Measurements from ENCODE around the gene CYTH1.

- TF ChIP-seq POLR2A (IDR thresholded peaks at IDR 0.05; ENCODE audit: borderline replicate concordance, extremely low read depth, insufficient read depth, insufficient read length) (no peak), EZH2 (IDR thresholded peaks at IDR 0.05) (no peak), CTCF (IDR thresholded peaks at IDR 0.05 in 2 of 3, conservative IDR thresholded peaks at IDR 0.05 in 1 of 3; ENCODE audit: borderline replicate concordance in 1 of 3, insufficient read depth in 1 of 3, low read depth in 2 of 3, low read length in 2 of 3) (no peak), POLR2AphosphoS5 (IDR thresholded peaks at IDR 0.05; ENCODE audit: low read depth, low read length) (no peak), TCF7L2 (IDR thresholded peaks at IDR 0.05; ENCODE audit: borderline replicate concordance, extremely low read depth, insufficient read depth, insufficient read length) (no peak), CEBPB (IDR thresholded peaks at IDR 0.05; ENCODE audit: low read depth) (no peak), SP1 (IDR thresholded peaks at IDR 0.05; ENCODE audit: low read depth) (no peak), JUND (IDR thresholded peaks at IDR 0.05) (no peak), EGR1 (IDR thresholded peaks at IDR 0.05; ENCODE audit: low read depth) (no peak), ZFX (IDR thresholded peaks at IDR 0.05) (no peak), SIN3A (IDR thresholded peaks at IDR 0.05; ENCODE audit: low read depth) (no peak)
- TF ChIP-seq, protein P1, sequence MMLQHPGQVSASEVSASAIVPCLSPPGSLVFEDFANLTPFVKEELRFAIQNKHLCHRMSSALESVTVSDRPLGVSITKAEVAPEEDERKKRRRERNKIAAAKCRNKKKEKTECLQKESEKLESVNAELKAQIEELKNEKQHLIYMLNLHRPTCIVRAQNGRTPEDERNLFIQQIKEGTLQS (IDR thresholded peaks at IDR 0.05), result no peak
- TF ChIP-seq, protein P2, sequence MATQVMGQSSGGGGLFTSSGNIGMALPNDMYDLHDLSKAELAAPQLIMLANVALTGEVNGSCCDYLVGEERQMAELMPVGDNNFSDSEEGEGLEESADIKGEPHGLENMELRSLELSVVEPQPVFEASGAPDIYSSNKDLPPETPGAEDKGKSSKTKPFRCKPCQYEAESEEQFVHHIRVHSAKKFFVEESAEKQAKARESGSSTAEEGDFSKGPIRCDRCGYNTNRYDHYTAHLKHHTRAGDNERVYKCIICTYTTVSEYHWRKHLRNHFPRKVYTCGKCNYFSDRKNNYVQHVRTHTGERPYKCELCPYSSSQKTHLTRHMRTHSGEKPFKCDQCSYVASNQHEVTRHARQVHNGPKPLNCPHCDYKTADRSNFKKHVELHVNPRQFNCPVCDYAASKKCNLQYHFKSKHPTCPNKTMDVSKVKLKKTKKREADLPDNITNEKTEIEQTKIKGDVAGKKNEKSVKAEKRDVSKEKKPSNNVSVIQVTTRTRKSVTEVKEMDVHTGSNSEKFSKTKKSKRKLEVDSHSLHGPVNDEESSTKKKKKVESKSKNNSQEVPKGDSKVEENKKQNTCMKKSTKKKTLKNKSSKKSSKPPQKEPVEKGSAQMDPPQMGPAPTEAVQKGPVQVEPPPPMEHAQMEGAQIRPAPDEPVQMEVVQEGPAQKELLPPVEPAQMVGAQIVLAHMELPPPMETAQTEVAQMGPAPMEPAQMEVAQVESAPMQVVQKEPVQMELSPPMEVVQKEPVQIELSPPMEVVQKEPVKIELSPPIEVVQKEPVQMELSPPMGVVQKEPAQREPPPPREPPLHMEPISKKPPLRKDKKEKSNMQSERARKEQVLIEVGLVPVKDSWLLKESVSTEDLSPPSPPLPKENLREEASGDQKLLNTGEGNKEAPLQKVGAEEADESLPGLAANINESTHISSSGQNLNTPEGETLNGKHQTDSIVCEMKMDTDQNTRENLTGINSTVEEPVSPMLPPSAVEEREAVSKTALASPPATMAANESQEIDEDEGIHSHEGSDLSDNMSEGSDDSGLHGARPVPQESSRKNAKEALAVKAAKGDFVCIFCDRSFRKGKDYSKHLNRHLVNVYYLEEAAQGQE (IDR thresholded peaks at IDR 0.05; ENCODE audit: low read depth), result no peak
- TF ChIP-seq, protein P3, sequence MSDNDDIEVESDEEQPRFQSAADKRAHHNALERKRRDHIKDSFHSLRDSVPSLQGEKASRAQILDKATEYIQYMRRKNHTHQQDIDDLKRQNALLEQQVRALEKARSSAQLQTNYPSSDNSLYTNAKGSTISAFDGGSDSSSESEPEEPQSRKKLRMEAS (IDR thresholded peaks at IDR 0.05), result no peak
These were observed 8.5 kb upstream of the CYTH1 start for GRCh38 chr17:78790552-78790951.

Measured in HCT116 (cell line).